Ascending aorta (tissue), 2 donors: Measurements from ENCODE around the gene PRSS37. TPM values are rescaled to one million over a fixed set of nuclear protein-coding genes. Genes with fewer than 3 reads are reported as not detected.

Experiments
- DNase-seq, 2 donors: peaks; one replicate each; pipeline ENCODE4 v3.0.0-alpha.2; 2019; ENCODE audit warnings: low spot score in 2 of 2
- H3K27ac ChIP-seq, 2 donors: fragments of 200-600 bp; sonication (generic); one replicate each; pipeline ENCODE4 v1.5.1; 2016 to 2017; ENCODE audit warnings: mild to moderate bottlenecking in 1 of 2
- H3K27me3 ChIP-seq: fragments of 200-600 bp; sonication (generic); one replicate; pipeline ENCODE4 v1.5.1; 2017
- H3K36me3 ChIP-seq, 2 donors: fragments of 200-600 bp; sonication (generic); one replicate each; pipeline ENCODE4 v1.5.1; 2016
- H3K4me1 ChIP-seq, 2 donors: fragments of 200-600 bp; sonication (generic); one replicate each; pipeline ENCODE4 v1.5.1; 2016 to 2017; ENCODE audit warnings: mild to moderate bottlenecking in 1 of 2
- H3K4me3 ChIP-seq, 2 donors: fragments of 200-600 bp; sonication (generic); one replicate each; pipeline ENCODE4 v1.5.1; 2016 to 2017; ENCODE audit warnings: mild to moderate bottlenecking in 1 of 2
- H3K9me3 ChIP-seq, 2 donors: fragments of 200-600 bp; sonication (generic); one replicate each; pipeline ENCODE4 v1.5.1; 2016
- CTCF ChIP-seq, 3 experiments: fragments of 200-600 bp in 2 of 3; fragments of 450-650 bp in 1 of 3; sonication (generic) in 2 of 3; IDR thresholded peaks; one replicate each; pipeline ENCODE4 v1.5.1; 2016 to 2019; ENCODE audit warnings: antibody characterized with exemption in 3 of 3, mild to moderate bottlenecking in 1 of 3, moderate library complexity in 1 of 3
- intact Hi-C: fragments of 100-400 bp; cut with DNase I; formaldehyde crosslinking; loops from one replicate; pipeline ENCODE4 v1.15.1; 2023
- total RNA-seq: library from RNA; depleted of rRNA; stranded (reverse); fragments of >200 nt; gene quantifications from one replicate; pipeline ENCODE4 v1.1.0, GENCODE V29; 2016

Gene PRSS37
- total RNA-seq, 1 donor from 2014 or later = not detected

- Histone ChIP-seq H3K27ac (no peak within 1 kb of the TSS), H3K4me1 (no peaks in the 10 kb centered on the region), H3K4me3 (no peak within 1 kb of the TSS), H3K9me3 (no peaks in the 10 kb centered on the region), H3K27me3 (no peaks in the 10 kb centered on the region), H3K36me3 (peaks cover 0 to 6% of the 10 kb centered on the region in 2 donors)
- TF ChIP-seq CTCF (IDR thresholded peaks at IDR 0.05) = no peak
- no peak for DNase-seq
- intact Hi-C loops = no loop called here
Observed at GRCh38 chr7:141789917-141790316, 51.4 kb downstream of the PRSS37 start, which contains the start of gene TAS2R5. Gene TAS2R5, plus strand, starts transcription at chr7:141790217. Its CDS starts 145 bp downstream, at chr7:141790362.

DNA sequence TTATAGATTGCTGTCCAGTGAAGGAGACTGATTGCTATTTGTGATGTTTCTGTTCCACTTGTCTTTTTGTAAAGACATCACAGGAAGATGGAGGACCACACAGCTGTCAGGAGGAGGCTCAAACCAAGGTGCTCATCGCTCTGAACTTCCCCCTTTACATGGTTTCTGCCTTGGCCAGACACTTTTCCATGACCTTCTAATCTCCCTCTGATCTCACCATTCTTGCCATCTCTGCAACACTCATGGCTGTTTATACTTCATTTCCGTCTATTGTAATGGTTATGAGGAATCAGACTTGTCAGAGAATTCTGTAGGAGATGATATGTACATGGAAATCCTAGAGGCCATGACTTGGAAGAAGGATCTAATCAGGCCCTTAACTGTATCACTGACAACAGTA, 53.0 kb downstream of the PRSS37 start:
- no peak for TF ChIP-seq CTCF (IDR thresholded peaks at IDR 0.05)
- H3K36me3 ChIP-seq = peaks cover 0 to 6% of the 10 kb centered on the region in 2 donors
- no peak for DNase-seq
- intact Hi-C loops = no loop called here
- H3K4me1 ChIP-seq = no peaks in the 10 kb centered on the region
- H3K9me3 ChIP-seq = no peaks in the 10 kb centered on the region
- no peaks in the 10 kb centered on the region for H3K27me3 ChIP-seq
- no peak overlapping the region for H3K27ac ChIP-seq
- no peak overlapping the region for H3K4me3 ChIP-seq

Other genes with a start within 250 kb of the PRSS37 start
- 10.4 TPM for gene DENND11, start 139.3 kb downstream of the PRSS37 start, total RNA-seq
- not detected for gene WEE2, start 133.1 kb downstream of the PRSS37 start, total RNA-seq
- 19.2 TPM for gene SSBP1, start 103.1 kb downstream of the PRSS37 start, total RNA-seq
- gene TAS2R3, start 77.4 kb downstream of the PRSS37 start, total RNA-seq = 6.6 TPM
- gene TAS2R4, start 64.8 kb downstream of the PRSS37 start, total RNA-seq = not detected
- not detected for gene TAS2R5, start 51.3 kb downstream of the PRSS37 start, total RNA-seq
- not detected for gene OR9A4, start 74.9 kb upstream of the PRSS37 start, total RNA-seq
- 0.64 TPM for gene CLEC5A, start 105.5 kb upstream of the PRSS37 start, total RNA-seq
- gene TAS2R38, start 132.3 kb upstream of the PRSS37 start, total RNA-seq = not detected
- gene MGAM, start 154.4 kb upstream of the PRSS37 start, total RNA-seq = not detected